ENCODE measurements around the gene ADCYAP1R1.

Gene ADCYAP1R1

GRCh38 chr7:31052487-31052840 is 356 bp downstream of the ADCYAP1R1 start:
- no peak for DNase-seq (ENCODE audit: low read depth)
- TF ChIP-seq CTCF (IDR thresholded peaks at IDR 0.05; ENCODE audit: low read length, missing control alignments), result no peak
- H3K4me3 ChIP-seq (replicated peaks; ENCODE audit: low read depth, low read length), result no peak overlapping the region

DNA sequence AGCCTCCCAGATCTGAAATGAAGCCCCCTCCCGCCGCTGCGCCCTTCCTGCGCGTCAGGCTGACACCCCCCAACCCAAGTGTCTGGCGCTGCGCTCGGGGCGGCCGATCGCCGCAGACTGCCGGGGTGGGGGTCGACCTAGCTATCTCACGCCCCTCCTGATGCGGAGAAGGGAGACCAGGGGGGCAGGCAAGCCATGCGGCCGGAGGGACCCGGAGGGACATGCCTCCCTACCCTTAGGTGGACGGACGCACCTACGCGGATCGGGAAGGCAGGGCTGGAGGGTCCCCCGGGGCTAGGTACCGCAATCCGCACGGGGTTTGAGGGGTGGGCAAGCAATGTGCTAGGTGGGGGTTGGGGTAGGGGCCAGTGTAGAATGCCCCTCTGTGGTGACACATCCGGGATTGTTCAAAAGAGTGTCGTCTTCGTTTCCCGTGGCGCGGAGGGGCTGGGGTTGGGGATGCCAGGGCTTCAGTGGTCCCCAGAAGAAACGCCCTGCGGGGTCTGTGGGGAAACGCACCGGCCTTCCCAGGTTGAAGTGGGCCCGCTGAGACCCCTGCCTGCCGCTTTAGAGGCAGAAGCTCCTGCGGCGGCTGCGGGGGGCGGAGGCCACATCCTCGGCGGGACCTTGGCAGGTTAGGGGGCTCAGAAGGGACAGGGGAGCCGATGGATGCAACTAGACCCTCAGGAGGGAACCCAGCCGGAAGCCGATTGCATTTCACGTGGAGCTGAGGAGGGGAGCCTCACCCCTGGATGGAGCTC is 913 bp downstream of the ADCYAP1R1 start:
- no peak overlapping the region for H3K4me3 ChIP-seq (replicated peaks; ENCODE audit: low read depth, low read length)
- DNase-seq (ENCODE audit: low read depth), result no peak

GRCh38 chr7:31053986-31054385 is 1.9 kb downstream of the ADCYAP1R1 start:
- no peak for DNase-seq (ENCODE audit: low read depth)
- no peak for TF ChIP-seq CTCF (IDR thresholded peaks at IDR 0.05; ENCODE audit: low read length, missing control alignments)
- H3K4me3 ChIP-seq (replicated peaks; ENCODE audit: low read depth, low read length), result no peak overlapping the region

More for the DNA sequence above, 913 bp downstream of the ADCYAP1R1 start:
- no peak for TF ChIP-seq CTCF (IDR thresholded peaks at IDR 0.05; ENCODE audit: low read length, missing control alignments)

DNA sequence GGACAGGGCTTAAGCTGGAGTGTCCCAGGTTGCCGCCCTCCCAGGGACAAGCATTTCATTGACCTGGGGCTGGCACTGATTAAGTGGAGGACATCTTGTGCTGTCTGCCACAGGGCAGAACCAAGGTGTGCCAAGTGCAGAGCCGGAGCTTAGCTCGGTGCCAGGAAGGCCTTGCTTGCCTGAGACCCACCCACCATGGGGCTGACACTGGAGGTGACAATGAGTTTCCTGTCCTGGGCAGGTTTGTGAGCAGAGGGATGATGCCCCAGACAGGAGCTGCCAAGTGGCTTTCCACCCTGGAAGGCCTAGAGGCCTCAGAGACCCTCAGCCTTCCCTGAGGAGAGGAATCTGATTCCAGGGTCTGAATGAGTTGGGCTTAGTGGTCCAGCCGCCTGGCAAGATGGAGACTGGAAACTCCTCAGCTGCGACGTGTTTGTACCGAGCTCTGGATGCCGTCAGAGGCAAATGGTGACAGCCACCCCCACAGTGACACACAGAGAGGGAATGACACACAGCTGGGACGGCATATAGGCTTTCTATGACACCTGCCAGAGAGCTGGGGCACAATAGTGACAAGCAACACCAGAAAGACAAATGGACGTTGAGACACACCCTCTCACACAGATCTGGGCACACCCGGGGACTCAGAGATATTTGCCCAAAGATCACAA is 2.6 kb downstream of the ADCYAP1R1 start:
- H3K4me3 ChIP-seq (replicated peaks; ENCODE audit: low read depth, low read length), result no peak overlapping the region
- TF ChIP-seq CTCF (IDR thresholded peaks at IDR 0.05; ENCODE audit: low read length, missing control alignments), result no peak
- no peak for DNase-seq (ENCODE audit: low read depth)

- no peak for TF ChIP-seq CTCF (IDR thresholded peaks at IDR 0.05; ENCODE audit: low read length, missing control alignments)
- no peak for DNase-seq (ENCODE audit: low read depth)
- H3K4me3 ChIP-seq (replicated peaks; ENCODE audit: low read depth, low read length), result no peak overlapping the region
Observed at GRCh38 chr7:31055471-31055870, 3.4 kb downstream of the ADCYAP1R1 start.

- H3K4me3 ChIP-seq (replicated peaks; ENCODE audit: low read depth, low read length), result no peak overlapping the region
- no peak for DNase-seq (ENCODE audit: low read depth)
- TF ChIP-seq CTCF (IDR thresholded peaks at IDR 0.05; ENCODE audit: low read length, missing control alignments), result no peak
Observed at GRCh38 chr7:31056775-31057346, 4.8 kb downstream of the ADCYAP1R1 start.
